ENCODE measurements around the gene MSH5.
A peak's percentile ranks its signal among the peaks of the same experiment; 100 is the strongest.

The MSH5 gene

DNA sequence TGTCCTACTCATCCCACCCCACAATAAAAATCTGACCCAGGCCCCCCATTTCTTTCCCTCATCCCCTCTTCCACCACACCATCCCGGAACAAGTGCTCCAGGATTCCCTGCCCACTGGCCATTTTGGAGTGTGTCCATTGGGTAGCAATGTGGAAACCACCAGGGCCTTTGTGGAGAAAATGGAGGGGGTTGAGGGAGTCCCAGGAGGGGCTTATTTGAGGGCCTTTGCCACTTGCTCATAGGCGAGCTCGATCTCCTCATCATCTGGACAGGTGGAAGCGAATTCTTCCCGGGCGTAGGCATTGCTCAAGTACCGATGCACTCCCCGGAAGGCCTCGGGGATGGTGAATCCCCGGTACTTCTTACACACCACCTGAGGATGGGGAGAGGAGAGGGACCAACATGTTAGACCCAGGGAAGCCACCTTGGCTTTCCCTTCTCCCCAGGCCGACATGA, 9.1 kb upstream of the MSH5 start:
- no peak for DNase-seq

- DNase-seq, result no peak
These were observed 7.8 kb upstream of the MSH5 start for GRCh38 chr6:31732029-31732428.

DNA sequence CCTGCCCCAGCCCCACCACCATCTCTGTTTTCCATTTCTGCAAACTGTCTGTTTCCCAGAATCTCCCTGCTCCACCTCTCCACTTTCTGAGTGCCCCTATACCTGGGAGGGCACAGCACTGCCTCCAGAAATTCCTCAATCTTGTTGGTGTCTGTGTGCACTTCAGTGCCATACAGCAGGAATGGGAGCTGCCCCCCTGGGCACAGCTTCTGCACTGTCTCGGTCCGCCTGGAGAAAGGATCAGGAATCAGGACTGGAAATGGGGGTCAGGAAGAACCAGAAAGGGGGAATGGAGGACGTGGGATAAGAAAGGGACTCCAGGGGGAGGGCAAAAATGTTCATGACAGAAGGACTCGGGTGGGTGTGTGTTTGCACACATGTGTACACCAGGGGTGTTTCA, 6.1 kb upstream of the MSH5 start:
- no peak for DNase-seq

DNA sequence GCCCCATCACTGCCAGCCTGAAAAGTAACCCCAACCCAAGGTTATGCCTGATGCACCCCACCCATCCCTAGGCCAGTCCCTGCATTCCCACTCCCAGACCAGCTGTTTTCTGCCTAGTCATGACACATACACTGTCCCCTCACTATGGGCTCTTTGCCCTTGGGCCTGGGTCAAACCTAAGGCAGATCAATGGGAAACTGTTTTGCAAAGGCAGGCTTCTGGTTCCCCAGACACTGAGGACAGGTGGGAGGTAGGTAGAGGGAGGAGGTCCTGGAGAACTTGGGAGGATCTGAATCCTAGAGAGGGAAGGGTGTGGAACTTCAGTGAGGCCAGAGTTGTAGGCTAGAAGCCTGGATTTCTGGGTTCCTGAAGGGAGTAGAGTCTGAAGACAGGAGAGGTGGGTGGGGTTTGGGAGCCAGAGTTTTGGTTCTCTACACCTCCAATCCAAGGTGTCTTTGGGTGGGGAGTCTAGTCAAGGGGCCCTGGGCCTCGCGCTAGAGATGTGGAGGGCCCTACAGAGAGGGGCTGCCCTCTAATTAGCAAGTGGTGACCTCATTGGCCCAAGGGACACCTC, 5.5 kb upstream of the MSH5 start:
- DNase-seq, result no peak

DNA sequence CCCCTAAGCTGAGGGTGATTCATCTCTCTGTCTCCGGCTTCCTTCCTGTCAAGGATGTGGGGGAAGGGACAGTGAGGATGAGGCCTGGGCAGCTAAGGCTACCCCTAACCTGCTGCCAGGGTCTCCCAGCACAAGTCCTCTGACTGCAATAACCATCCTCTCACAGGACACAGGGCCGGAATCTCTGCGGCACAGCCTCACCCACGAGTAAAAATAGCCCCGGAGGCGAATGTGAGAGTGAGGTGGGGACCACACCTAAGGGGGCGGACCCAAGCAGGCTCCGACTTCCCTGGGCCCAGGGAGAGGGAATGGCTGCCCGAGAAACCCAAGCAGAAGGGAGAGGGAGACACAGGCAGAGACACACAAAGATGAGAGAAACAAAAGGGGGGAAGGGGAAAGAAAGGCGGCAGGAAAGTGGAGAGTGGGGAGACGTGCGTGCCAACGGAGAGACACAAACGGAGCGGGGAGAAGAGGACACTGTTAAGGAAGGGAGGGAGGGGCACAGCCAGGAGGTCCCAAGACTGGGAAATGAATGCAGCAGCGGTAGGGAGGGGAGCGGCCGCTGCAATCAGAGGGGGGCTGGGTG, 4.9 kb upstream of the MSH5 start:
- DNase-seq, result peak; percentile 59

DNA sequence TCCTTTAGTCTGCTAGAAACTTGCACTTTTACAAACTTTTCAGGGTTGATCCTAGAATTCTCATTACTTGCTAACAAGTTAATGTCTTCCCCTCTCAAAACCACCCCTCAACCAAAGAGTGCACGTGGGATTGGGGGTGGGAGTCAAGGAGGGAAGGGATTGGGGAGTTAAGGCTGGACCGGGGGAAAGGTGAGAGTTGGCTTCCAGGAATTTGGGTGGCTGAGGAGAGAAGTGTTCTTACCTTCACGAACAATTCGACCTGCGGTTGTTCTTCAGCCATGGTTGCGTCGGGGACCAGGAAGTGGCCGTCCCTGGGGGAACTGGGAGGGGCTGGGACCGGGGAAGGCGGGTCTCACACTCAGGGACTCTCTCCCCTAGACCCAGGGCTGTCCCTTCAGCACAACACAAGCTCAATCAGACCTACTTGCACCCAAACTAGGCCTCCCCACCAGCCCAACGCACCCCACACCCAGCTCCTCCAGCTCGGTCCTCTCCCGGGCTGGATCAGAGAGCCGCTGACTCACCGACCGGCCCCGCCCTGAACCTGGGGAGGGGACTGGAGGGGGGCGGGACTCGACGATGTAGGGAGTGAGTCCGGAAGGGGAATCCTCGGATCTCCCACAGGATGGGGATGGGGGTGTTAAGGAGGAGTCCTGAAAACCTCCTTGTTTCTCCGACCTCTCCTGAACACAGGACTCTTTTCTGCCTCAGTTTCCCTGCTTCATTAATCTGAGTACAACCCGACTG, 3.6 kb upstream of the MSH5 start, which contains the start of gene CLIC1:
Gene CLIC1, minus strand, starts transcription at position 510 of the 747 bp plus-strand sequence. Its CDS starts 230 bp downstream, at position 280.
- peak; percentile 72 for DNase-seq

DNA sequence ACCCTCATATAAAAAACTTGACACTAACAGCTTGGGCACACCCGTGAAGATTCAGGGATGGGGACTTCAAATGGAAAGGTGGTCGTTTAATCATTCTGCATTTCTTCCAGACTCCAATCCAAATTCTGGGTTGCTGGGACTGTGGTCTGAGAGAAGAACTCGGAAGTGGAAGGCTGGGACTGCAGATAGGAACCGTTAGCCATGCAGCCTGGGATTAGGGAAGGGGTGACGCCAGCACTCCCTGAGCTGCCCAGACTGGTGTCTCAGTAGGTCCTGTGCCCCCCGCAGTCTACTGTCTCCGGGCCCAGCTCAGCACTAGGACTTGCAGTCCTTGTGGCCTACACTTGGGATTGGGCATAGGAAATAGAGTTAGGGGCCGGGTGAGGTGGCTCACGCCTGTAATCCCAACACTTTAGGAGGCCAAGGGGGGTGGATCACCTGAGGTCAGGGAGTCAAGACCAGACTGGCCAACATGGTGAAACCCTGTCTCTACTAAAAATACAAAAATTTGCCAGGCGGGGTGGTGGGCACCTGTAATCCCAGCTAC, 3.0 kb upstream of the MSH5 start:
- DNase-seq, result peak; percentile 33

DNA sequence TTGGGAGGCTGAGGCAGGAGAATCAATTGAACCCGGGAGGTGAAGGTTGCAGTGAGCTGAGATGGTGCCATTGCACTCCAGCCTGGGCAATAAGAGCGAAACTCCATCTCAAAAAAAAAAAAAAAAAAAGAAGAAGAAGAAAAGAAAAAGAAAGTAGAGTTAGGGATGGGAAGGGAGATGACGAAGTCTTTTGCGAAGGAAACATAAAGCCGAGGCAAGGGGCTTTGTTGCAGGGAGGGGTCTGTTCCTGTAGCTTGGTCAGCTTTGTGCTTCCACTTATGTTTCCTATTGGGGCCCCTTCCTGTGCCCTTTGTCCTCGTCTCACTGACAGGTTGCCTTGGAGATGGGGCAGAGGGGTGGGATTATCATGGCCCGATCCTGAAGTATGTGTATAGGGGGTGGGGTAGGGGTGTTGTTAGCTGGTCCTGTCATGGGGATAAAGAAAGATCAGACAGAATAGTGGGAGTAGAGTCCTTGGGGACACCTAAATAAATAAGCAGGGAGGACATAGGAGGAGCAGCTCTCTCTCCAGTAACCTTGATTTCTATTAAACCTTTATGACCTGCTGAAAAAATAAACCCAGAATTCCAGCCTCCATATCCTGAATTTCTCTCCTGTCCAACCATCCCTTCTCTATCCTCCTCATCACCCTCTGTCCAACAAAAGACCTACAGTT, 2.4 kb upstream of the MSH5 start:
- peak; percentile 59 for DNase-seq

DNA sequence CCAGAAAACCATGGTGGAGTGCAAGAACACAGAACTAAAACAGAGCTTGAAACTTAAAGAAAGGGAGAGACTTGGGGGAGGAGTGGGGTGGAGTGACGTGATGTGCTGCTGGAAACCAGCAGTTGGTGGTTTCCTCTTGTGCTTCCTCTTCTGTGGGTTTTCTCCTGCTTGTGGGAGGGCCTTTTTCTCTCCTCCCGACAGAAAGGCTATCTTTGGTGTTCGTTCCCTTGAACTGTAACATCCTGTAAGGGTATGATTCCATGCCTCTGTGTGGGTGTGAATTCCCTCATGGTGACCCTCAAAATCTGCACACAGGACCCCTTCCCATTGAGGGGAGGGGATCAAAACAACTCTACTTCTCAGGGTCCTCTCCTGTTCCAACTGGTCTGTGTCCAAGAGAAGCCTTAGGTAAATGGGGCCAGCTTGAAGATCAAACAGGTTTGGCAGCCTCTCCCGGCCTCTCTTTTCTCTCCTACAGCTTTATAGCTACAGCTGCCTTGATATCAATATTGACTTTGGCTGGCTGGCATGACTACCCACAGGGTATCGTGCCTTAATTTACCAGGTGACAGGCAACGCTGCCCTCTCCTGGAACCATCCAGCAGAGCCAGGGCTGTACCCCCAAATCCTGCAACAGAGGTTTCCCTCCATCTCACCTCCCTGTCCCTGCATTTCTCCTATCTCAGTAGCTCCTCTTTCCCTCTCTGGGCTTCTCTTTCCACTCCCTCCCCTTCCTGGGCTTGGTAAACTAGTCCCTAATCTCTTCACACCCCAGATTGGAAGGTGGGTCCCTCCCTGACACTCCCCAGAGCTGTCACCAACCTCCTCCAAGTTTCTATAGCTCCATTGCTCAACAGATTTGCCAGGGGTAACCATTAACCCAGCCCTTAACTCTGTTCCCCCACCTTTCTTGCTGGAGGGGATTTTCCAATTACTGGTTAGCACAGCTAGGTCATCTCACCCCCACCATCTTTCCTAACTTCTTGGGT, 1.5 kb upstream of the MSH5 start:
- DNase-seq, result peak; percentile 54

DNA sequence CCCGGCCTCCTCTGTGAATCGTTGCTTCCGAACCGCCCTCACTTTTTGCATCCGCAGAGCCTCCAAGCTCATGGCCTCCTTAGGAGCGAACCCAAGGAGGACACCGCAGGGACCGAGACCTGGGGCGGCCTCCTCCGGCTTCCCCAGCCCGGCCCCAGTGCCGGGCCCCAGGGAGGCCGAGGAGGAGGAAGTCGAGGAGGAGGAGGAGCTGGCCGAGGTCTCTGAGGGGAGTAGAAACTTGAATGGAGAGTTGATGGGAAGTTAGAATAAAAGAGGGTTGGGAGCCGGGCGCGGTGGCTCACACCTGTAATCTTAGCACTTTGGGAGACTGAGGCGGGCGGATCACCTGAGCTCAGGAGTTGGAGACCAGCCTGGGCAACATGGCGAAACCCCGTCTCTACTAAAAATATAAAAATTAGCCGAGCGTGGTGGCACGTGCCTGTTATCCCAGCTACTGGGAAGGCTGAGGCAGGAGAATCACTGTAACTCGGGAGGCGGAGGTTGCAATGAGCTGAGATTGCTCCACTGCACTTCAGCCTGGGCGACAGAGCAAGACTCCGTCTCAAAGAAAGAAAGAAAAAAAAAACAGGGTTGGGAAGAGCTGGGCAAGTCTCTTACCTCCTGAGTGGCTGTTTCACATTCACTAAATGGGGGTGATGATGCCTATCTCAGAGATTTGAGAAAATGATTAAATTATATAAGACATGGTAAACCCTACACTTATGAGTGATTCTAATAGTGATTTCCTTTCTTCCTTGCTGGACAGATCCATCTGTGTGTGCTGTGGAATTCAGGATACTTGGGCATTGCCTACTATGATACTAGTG, 805 bp downstream of the MSH5 start:
- no peak for DNase-seq

- DNase-seq, result no peak
These were observed 2.0 kb downstream of the MSH5 start for GRCh38 chr6:31741815-31742214.

- DNase-seq, result no peak
These were observed 3.1 kb downstream of the MSH5 start for GRCh38 chr6:31742894-31743293.

DNA sequence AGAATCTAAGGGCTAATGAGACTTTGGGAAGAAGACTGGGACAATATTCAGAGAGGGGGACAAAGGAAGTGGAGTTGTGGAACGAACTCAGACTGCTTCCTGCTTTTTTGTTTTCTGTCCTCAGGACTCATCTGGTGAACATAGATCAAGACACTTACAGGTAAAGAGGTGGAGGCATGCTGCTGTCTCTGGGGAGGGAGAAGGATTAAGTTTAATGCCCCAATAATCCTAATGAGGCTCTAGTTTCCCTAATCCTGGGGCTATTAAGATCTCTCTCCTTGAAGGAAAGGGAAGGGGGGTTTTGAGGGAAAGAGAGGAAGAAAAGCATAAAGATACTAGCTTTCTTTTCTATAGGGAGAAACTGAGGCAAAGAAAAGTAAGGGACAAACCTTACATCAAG, 4.6 kb downstream of the MSH5 start:
- no peak for DNase-seq

DNA sequence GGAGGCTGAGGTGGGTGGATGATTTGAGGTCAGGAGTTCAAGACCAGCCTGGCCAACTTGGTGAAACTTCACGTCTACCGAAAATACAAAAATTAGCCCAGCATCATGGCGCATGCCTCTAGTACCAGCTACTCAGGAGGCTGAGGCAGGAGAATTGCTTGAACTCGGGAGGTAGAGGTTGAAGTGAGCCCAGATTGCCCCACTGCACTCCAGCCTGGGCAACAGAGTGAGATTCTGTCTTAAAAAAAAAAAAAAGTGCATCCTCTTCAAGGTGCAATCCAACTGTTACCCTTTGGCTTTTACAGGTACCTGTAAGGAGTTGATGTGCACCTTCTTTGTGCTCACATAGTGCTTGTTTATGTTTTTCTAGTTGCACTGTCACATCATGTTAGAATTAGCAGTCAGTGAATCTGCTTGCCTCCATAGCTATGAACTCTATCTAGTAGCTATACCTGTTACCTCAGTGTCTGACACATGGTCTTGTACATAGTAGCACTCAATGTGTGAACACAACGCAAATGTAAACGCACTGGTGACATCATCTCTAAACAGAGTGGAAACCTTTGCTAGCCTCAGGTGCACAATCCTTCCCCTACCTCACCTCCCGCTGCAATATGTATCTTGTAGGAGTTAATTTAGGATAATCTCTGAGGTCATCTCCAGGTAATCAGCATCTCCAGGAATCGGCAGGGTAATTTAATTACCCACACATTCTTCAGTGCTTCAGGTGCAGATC, 9.7 kb downstream of the MSH5 start:
- no peak for DNase-seq

GRCh38 chr6:31750411-31751022, 10.7 kb downstream of the MSH5 start:
- no peak for DNase-seq

GRCh38 chr6:31752739-31753319, 13.0 kb downstream of the MSH5 start:
- no peak for DNase-seq

- no peak for DNase-seq
These were observed 18.5 kb downstream of the MSH5 start for GRCh38 chr6:31758281-31758680.

GRCh38 chr6:31760790-31761189, 21.0 kb downstream of the MSH5 start:
- DNase-seq, result no peak

GRCh38 chr6:31761343-31761742, 21.5 kb downstream of the MSH5 start:
- DNase-seq, result no peak

DNA sequence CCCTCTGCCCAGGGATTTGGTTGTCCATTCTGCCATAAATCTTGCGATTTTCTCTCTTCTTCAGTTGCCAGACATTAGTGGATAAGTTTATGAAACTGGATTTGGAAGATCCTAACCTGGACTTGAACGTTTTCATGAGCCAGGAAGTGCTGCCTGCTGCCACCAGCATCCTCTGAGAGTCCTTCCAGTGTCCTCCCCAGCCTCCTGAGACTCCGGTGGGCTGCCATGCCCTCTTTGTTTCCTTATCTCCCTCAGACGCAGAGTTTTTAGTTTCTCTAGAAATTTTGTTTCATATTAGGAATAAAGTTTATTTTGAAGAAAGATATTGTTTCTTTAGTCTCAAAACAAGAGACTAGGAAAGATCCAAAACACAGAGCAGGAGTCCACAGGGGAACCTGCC, 22.6 kb downstream of the MSH5 start, which contains the start of gene SAPCD1:
Gene SAPCD1, plus strand, starts transcription at position 301 of the 400 bp plus-strand sequence. CDS start 399 bp downstream, outside the sequence.
- no peak for DNase-seq

Data from retina (tissue), 1 donor.